ENCODE measurements around the gene PSMC5. TPM values are rescaled to one million over a fixed set of nuclear protein-coding genes. Genes with fewer than 3 reads are reported as not detected.
"Not testable (repeated sequence)": the region's sequence is repeated elsewhere in the genome, so short reads cannot be mapped to it uniquely, and the experiment has no call there.

PSMC5 gene
- total and polyA plus RNA-seq, 8 donors, result 36.5 to 154 (median 55.1) TPM

DNA sequence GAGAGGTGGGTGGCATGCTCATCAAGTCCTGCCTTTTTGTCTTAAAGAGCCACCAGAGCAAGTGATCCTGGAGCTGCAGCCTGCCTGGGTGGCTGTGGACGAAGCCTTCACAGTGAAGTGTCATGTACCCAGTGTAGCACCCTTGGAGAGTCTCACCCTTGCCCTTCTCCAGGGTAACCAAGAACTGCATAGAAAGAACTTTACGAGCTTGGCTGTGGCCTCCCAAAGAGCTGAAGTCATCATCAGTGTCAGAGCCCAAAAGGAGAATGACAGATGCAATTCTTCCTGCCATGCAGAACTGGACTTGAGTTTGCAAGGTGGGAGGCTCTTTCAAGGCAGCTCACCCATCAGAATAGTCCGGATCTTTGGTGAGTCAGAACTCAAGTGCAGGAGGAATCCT, 32.0 kb downstream of the PSMC5 start:
- H3K36me3 ChIP-seq, result no peaks in the 10 kb centered on the region
- FAIRE-seq, result no peak
- WGBS, 2 donors, result 56 to 84% methylated on average over 3 of the region's 3 CpGs
- ATAC-seq, result no peak
- no peak overlapping the region for H3K27ac ChIP-seq
- DNase-seq, result no peak
- intact Hi-C loops (cut with DNase I), result no loop called here
- H3K4me3 ChIP-seq, result no peak overlapping the region
- no peaks in the 10 kb centered on the region for H3K27me3 ChIP-seq
- no peaks in the 10 kb centered on the region for H3K4me1 ChIP-seq
- no peak for TF ChIP-seq CTCF (IDR thresholded peaks at IDR 0.05)
- no peaks in the 10 kb centered on the region for H3K9me3 ChIP-seq

- H3K4me3 ChIP-seq; H3K9me3 ChIP-seq; H3K4me1 ChIP-seq; H3K36me3 ChIP-seq; H3K27ac ChIP-seq; DNase-seq; FAIRE-seq; intact Hi-C loops (cut with DNase I); H3K27me3 ChIP-seq: not testable (repeated sequence)
- WGBS, 2 donors, result 69 to 78% methylated on average over 7 of the region's 7 CpGs
- peak in 2 of 4 donors; percentile 39 to 46 for ATAC-seq
Measured at GRCh38 chr17:63866625-63867024, 39.4 kb downstream of the PSMC5 start.

GRCh38 chr17:63869491-63870291, 42.5 kb downstream of the PSMC5 start:
- H3K27ac ChIP-seq; intact Hi-C loops (cut with DNase I); H3K4me1 ChIP-seq; H3K27me3 ChIP-seq; H3K4me3 ChIP-seq; FAIRE-seq; H3K36me3 ChIP-seq; DNase-seq; H3K9me3 ChIP-seq: not testable (repeated sequence)
- ATAC-seq, result peak in 1 of 4 donors; percentile 64
- WGBS, 2 donors, result 41 to 46% methylated on average over 9 of the region's 9 CpGs

GRCh38 chr17:63870292-63870665, 43.0 kb downstream of the PSMC5 start:
- H3K9me3 ChIP-seq; H3K27ac ChIP-seq; H3K27me3 ChIP-seq; FAIRE-seq; ATAC-seq; intact Hi-C loops (cut with DNase I); H3K36me3 ChIP-seq; H3K4me3 ChIP-seq; H3K4me1 ChIP-seq; DNase-seq: not testable (repeated sequence)
- 79 to 85% methylated on average over 4 of the region's 4 CpGs for WGBS, 2 donors

DNA sequence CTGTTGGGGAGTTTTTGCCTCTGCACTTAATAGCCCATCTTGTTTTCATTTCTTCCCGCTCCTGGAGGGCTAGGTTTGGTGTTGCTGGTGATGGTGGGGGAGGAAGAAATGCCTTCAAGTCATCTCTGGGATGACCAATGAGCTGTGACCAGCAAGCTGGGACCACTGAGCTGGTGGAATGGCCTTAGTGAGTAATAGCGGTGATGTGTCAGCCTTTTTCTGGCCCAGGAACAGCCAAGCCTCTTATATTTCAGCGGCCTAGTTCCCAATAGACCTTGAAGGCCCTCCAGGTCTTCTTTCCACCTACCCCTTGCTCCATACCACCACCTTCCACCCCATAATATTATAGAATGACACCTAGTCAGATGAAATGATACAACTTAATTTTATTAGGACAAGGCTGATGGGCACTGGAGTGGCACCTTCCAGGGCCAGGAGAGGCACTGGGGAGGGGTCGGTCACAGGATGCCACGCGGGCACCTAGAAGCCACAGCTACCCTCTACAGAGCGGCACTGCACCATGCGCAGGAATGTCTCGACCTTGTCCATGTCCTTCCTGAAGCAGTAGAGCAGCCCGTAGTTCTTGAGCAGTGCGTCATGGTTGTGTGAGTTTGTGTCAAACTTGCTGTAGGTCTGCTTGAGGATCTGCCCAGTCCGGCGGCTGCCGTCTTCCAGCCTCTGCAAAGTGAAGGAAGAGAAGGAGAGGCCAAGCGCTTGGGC, 44.6 kb downstream of the PSMC5 start:
- 88 to 92% methylated on average over 10 to 15 of the region's 15 CpGs for WGBS, 2 donors
- DNase-seq; ATAC-seq; H3K9me3 ChIP-seq; H3K36me3 ChIP-seq; FAIRE-seq; intact Hi-C loops (cut with DNase I); H3K27me3 ChIP-seq; H3K27ac ChIP-seq; H3K4me1 ChIP-seq; H3K4me3 ChIP-seq: not testable (repeated sequence)

- not testable (repeated sequence) for H3K9me3 ChIP-seq
Measured at GRCh38 chr17:63873577-63873976, 46.3 kb downstream of the PSMC5 start, which contains the start of gene CSH2. CSH2 (minus strand) TSS chr17:63873677; CDS start chr17:63873614, 63 bp downstream.

GRCh38 chr17:63874061-63874626, 46.9 kb downstream of the PSMC5 start:
- ATAC-seq; H3K4me1 ChIP-seq; H3K36me3 ChIP-seq; FAIRE-seq; H3K27ac ChIP-seq; H3K27me3 ChIP-seq; H3K4me3 ChIP-seq; DNase-seq; intact Hi-C loops (cut with DNase I); H3K9me3 ChIP-seq: not testable (repeated sequence)
- WGBS, 2 donors, result 75% methylated on average over 6 to 7 of the region's 8 CpGs

More at GRCh38 chr17:63873577-63873976, 46.3 kb downstream of the PSMC5 start, which contains the start of gene CSH2:
- DNase-seq; H3K27me3 ChIP-seq; FAIRE-seq; H3K27ac ChIP-seq; H3K4me1 ChIP-seq; H3K4me3 ChIP-seq; ATAC-seq; H3K36me3 ChIP-seq; intact Hi-C loops (cut with DNase I): not testable (repeated sequence)
- 67 to 80% methylated on average over 5 to 7 of the region's 7 CpGs for WGBS, 2 donors

GRCh38 chr17:63874693-63875092, 47.5 kb downstream of the PSMC5 start:
- H3K9me3 ChIP-seq; H3K27me3 ChIP-seq; DNase-seq; H3K4me1 ChIP-seq; FAIRE-seq; intact Hi-C loops (cut with DNase I); H3K36me3 ChIP-seq; ATAC-seq; H3K4me3 ChIP-seq; H3K27ac ChIP-seq: not testable (repeated sequence)
- 82 to 86% methylated on average over 6 of the region's 6 CpGs for WGBS, 2 donors

- H3K36me3 ChIP-seq; DNase-seq; intact Hi-C loops (cut with DNase I); H3K4me3 ChIP-seq; H3K9me3 ChIP-seq; H3K27me3 ChIP-seq; H3K4me1 ChIP-seq; FAIRE-seq; H3K27ac ChIP-seq; ATAC-seq: not testable (repeated sequence)
- 71 to 83% methylated on average over 9 of the region's 9 CpGs for WGBS, 2 donors
Measured at GRCh38 chr17:63878413-63878812, 51.2 kb downstream of the PSMC5 start.
